ENCODE results near the gene CHRNB4. TPM values are rescaled to one million over a fixed set of nuclear protein-coding genes. Genes with fewer than 3 reads are reported as not detected.

The CHRNB4 gene
- total and polyA plus RNA-seq, 4 donors, result not detected

DNA sequence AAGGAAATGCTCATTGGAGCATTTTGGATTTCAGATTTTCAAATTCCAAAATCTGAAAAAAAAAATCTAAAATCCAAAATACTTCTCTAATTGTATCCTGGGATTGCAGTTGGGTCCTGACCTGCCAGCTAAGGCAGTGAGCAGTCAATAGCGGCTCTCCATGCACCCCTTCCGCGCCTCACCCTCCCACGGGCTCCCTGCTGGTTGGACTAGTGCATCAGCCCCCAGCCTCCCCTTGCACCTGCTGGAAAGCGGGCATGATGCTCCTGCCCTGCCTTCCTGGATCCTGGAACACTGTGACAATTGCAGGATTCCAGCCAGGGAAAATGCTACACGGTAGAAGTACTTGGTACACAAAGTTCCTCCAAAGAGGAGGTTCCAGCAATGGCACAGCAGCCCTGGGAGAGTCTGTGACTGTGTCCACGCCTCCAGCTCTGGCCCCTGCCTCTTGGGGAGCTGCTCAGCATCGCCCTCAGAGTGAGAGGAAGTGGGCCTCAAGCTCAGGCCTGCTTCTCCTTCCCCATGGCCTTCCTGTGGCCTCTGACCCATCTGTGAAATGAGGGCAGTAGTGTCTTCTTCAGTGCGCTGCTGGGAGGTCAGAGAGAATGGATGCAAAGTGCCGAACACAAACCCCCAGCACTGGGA, 39.5 kb upstream of the CHRNB4 start (continued):
- TF ChIP-seq, protein P1, sequence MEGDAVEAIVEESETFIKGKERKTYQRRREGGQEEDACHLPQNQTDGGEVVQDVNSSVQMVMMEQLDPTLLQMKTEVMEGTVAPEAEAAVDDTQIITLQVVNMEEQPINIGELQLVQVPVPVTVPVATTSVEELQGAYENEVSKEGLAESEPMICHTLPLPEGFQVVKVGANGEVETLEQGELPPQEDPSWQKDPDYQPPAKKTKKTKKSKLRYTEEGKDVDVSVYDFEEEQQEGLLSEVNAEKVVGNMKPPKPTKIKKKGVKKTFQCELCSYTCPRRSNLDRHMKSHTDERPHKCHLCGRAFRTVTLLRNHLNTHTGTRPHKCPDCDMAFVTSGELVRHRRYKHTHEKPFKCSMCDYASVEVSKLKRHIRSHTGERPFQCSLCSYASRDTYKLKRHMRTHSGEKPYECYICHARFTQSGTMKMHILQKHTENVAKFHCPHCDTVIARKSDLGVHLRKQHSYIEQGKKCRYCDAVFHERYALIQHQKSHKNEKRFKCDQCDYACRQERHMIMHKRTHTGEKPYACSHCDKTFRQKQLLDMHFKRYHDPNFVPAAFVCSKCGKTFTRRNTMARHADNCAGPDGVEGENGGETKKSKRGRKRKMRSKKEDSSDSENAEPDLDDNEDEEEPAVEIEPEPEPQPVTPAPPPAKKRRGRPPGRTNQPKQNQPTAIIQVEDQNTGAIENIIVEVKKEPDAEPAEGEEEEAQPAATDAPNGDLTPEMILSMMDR (IDR thresholded peaks at IDR 0.05; ENCODE audit: low read depth, low read length, missing input control), result no peak
- no peak for TF ChIP-seq GABPA (IDR thresholded peaks at IDR 0.05 in 1 of 2, conservative IDR thresholded peaks at IDR 0.05 in 1 of 2)
- no peak for TF ChIP-seq RAD21 (IDR thresholded peaks at IDR 0.05)
- TF ChIP-seq RXRA (IDR thresholded peaks at IDR 0.05), result no peak
- TF ChIP-seq FOXA1 (IDR thresholded peaks at IDR 0.05), result no peak
- TF ChIP-seq HNF4G (IDR thresholded peaks at IDR 0.05), result no peak
- TF ChIP-seq ZBTB33 (IDR thresholded peaks at IDR 0.05), result no peak
- TF ChIP-seq SP1 (IDR thresholded peaks at IDR 0.05), result no peak
- TF ChIP-seq EGR1 (IDR thresholded peaks at IDR 0.05; ENCODE audit: low read depth in 2 of 2), result no peak

DNA sequence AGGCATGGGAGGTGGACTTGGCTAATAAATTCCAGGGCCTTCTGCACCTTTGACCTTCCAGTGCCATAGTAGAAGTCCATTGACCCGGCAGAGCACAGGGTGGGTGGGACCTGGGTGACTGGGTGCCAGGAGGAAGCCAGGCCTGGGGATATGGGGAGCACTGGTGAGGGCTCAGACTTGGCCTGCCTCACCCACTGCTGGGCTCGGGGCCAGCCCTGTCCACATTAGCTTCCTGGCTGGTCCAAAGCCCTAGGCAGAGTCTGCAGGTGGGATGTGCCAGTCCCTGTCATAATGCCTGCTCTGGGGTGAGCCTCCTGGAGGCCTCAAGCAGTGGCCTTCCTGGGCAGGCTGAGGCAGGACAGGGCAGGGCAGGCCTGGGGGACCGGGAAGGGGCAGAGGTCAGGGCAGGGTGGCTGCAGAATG, 38.1 kb upstream of the CHRNB4 start:
- no peak for TF ChIP-seq YY1 (IDR thresholded peaks at IDR 0.05)
- peak; percentile 47 for TF ChIP-seq NR2F2 (IDR thresholded peaks at IDR 0.05)
- peak; percentile 68 to 76 for TF ChIP-seq RXRA (IDR thresholded peaks at IDR 0.05)
- no peak for TF ChIP-seq FOXA2 (IDR thresholded peaks at IDR 0.05)
- TF ChIP-seq HNF4A (conservative IDR thresholded peaks at IDR 0.05), result peak; percentile 49 to 75
- no peak for DNase-seq (ENCODE audit: low spot score)
- Histone ChIP-seq H3K9me3 (ENCODE audit: control insufficient read depth in 4 of 4, low read length in 3 of 4) (no peaks in the 10 kb centered on the region), H3K4me3 (ENCODE audit: low read depth in 1 of 3, low read length in 3 of 3) (no peak overlapping the region), H3K36me3 (ENCODE audit: control insufficient read depth in 4 of 4, insufficient read depth in 3 of 4, low read depth in 1 of 4, low read length in 3 of 4) (no peaks in the 10 kb centered on the region), H3K27me3 (ENCODE audit: control insufficient read depth in 4 of 4, insufficient read depth in 4 of 4, low read length in 3 of 4) (no peaks in the 10 kb centered on the region), H3K4me1 (ENCODE audit: control insufficient read depth in 4 of 4, insufficient read depth in 4 of 4, low read length in 3 of 4) (peaks cover 0 to 8% (median 4%) of the 10 kb centered on the region in 4 donors), H3K9ac (ENCODE audit: low read depth in 1 of 2, low read length in 2 of 2) (no peak overlapping the region), H3K27ac (ENCODE audit: low read depth in 1 of 2, low read length in 2 of 2) (no peak overlapping the region)
- WGBS, result 45% methylated on average over 3 of the region's 3 CpGs

- 88% methylated on average over 12 of the region's 12 CpGs for WGBS
- Histone ChIP-seq H3K9ac (ENCODE audit: low read depth in 1 of 2, low read length in 2 of 2) (no peak overlapping the region), H3K9me3 (ENCODE audit: control insufficient read depth in 4 of 4, low read length in 3 of 4) (no peaks in the 10 kb centered on the region), H3K36me3 (ENCODE audit: control insufficient read depth in 4 of 4, insufficient read depth in 3 of 4, low read depth in 1 of 4, low read length in 3 of 4) (no peaks in the 10 kb centered on the region), H3K4me3 (ENCODE audit: low read depth in 1 of 3, low read length in 3 of 3) (no peak overlapping the region), H3K27ac (ENCODE audit: low read depth in 1 of 2, low read length in 2 of 2) (no peak overlapping the region), H3K27me3 (ENCODE audit: control insufficient read depth in 4 of 4, insufficient read depth in 4 of 4, low read length in 3 of 4) (no peaks in the 10 kb centered on the region), H3K4me1 (ENCODE audit: control insufficient read depth in 4 of 4, insufficient read depth in 4 of 4, low read length in 3 of 4) (peaks cover 0 to 8% (median 4%) of the 10 kb centered on the region in 4 donors)
- TF ChIP-seq EGR1 (IDR thresholded peaks at IDR 0.05; ENCODE audit: low read depth in 2 of 2) (no peak), JUND (IDR thresholded peaks at IDR 0.05) (no peak), RAD21 (IDR thresholded peaks at IDR 0.05) (no peak), ZBTB33 (IDR thresholded peaks at IDR 0.05) (no peak), TAF1 (conservative IDR thresholded peaks at IDR 0.05) (no peak), FOXA1 (IDR thresholded peaks at IDR 0.05) (no peak), YY1 (IDR thresholded peaks at IDR 0.05) (no peak), HNF4G (IDR thresholded peaks at IDR 0.05) (no peak)
- TF ChIP-seq, protein P1 (IDR thresholded peaks at IDR 0.05; ENCODE audit: low read depth, low read length, missing input control), result no peak
- TF ChIP-seq, protein P2, sequence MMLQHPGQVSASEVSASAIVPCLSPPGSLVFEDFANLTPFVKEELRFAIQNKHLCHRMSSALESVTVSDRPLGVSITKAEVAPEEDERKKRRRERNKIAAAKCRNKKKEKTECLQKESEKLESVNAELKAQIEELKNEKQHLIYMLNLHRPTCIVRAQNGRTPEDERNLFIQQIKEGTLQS (IDR thresholded peaks at IDR 0.05), result no peak
- TF ChIP-seq, protein P3, sequence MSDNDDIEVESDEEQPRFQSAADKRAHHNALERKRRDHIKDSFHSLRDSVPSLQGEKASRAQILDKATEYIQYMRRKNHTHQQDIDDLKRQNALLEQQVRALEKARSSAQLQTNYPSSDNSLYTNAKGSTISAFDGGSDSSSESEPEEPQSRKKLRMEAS (IDR thresholded peaks at IDR 0.05), result no peak
- no peak for DNase-seq (ENCODE audit: low spot score)
Measured at GRCh38 chr15:78676424-78677110, 35.6 kb upstream of the CHRNB4 start.
